Smooth muscle cell of the brain vasculature (primary cell): ENCODE results near the gene PIAS2.
"Not testable (repeated sequence)": the region's sequence is repeated elsewhere in the genome, so short reads cannot be mapped to it uniquely, and the experiment has no call there.

ENCODE experiments used
- DNase-seq: peaks from one replicate; pipeline ENCODE4 v3.0.0-alpha.2; 2012; ENCODE audit warnings: low read depth, low spot score

Gene PIAS2, protein sequence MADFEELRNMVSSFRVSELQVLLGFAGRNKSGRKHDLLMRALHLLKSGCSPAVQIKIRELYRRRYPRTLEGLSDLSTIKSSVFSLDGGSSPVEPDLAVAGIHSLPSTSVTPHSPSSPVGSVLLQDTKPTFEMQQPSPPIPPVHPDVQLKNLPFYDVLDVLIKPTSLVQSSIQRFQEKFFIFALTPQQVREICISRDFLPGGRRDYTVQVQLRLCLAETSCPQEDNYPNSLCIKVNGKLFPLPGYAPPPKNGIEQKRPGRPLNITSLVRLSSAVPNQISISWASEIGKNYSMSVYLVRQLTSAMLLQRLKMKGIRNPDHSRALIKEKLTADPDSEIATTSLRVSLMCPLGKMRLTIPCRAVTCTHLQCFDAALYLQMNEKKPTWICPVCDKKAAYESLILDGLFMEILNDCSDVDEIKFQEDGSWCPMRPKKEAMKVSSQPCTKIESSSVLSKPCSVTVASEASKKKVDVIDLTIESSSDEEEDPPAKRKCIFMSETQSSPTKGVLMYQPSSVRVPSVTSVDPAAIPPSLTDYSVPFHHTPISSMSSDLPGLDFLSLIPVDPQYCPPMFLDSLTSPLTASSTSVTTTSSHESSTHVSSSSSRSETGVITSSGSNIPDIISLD

DNA sequence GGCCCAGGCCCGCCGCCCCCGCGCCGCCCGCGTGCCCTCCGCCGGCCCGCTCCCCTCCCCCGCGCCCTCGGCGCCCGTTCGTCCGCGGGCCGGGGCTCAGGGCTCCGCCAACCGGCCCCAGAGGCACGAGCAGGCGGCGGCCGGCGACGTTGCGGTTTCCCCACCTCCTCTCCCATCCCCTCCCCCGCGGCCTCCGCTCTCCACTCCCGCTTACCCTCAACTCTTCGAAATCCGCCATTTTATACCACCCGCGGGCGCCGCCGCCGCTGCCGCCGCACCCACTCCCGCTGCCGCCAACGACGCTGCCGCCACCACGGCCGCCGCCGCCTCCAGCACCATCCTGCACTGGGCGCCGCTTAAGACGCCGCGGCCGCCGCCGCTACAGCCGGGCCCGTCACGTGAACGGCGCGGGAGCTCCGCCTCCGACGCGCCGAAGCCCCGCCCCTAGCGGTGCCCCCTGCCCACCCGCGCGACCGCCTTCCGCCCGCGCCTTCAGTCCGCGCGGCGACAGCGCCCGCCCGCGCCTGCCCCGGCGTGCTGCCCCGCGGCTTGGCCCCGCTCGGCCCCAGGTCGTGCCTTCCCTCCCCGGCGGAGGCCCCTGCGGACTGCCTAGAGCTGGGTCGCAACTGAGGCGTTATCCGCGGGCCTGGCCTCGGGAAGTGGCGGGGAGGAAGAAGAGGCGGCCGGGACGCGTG is at the start of gene PIAS2, which contains the start of gene KATNAL2:
Gene PIAS2, minus strand, starts transcription at position 400 of the 695 bp plus-strand sequence. Its CDS starts 162 bp downstream, at position 238.
Gene KATNAL2, plus strand, starts transcription at position 495 of the 695 bp plus-strand sequence. CDS start 29,271 bp downstream, outside the sequence.
- no peak for DNase-seq

DNA sequence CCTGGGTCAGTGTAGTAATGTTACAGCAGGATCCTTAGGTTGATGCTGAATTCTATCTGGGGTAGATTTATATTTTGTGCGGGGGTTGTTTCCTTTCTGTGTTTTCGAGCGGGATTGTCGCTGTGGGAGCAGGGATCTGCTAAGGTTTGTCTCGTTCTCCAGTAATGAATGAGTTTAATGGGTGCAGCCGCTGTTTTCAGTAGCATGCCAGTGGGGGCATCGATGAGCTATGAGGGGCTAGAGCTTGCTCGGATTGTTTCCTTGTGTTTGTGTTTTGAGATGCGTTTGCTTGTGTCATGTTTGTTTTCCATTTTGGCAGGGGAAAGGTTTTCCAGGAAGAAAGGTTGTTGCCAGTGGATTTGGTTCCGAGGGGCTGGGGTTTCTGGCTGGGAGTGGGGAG is 49.0 kb upstream of the PIAS2 start:
- not testable (repeated sequence) for DNase-seq

DNA sequence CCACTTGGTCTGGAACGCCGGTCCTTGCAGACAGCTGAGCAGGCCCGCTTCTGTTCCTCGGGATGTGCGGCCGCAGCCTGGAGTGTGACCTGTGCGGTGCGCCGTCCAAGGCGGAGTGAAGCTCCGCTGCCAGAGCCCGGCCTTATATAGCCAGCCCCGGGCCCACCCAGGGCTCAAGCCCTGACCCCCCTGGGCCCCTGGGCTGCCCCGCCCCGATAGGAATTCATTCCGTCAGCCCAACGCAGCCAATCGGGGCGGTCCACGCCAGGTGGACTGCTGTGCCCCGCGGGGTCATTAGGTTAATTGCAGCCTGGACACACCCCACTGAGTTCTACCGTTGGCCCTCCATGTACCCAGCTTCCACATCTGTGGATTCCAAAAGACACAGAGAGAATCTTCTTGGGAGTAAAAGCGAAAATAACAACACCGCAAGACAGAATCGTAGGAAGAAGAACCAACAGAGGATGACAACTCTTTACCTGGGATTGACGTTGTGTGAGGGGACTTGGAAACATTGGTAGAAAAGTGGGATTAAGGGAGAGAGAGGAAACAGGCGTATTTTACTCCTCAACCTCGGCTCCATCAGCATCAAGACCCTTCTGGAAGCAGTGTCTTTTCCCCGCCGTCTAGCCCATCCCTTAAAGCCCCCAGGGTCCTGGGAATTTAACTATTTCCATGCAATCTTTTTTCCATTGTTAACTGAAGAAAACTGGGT is 47.4 kb upstream of the PIAS2 start:
- not testable (repeated sequence) for DNase-seq

DNA sequence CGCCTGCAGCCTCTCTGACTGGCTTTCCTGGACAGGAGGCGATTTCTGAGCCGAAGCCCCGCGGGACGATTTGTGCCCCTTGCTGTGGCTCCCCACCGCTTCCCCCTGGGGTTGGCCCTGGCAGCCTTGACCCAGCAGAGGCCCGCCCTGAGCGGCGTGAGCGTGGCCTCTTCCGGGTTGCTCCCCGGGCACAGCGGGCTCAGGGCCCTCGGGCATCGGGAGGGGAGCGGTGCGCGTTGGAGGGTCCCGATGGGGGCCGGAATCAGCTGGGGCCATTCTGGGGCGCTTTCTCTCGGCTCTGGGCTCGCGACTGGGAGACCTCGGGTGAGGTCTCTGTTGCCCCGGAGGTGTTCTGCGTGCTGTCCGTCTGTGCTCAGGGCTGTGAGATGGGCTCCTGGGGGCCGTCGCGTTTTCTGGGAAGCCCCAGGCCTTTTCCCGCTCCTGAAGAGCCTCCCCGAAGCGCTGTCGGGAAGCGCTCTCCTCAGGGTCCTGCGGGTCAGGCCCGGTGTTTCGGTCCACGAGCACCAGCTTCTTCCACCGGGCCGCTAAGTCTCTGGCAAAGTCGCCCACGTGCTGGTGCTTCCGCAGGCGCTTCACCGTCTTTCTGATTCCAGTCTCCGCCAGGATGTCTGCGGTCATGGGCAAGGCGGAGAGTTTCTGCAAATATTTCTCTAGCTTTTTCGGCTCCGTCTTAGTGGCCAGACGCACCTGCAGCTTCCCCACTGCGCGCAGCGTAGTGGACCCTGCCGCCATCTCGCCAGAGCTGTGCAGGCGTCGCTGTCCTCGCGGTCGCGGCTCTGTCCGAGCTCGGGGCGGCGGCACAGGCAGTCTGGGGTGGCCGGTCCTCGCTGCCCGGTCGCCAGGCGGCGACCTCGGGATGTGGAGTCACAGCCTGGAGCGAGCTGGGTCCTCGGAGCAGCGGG is 46.6 kb upstream of the PIAS2 start:
- DNase-seq: not testable (repeated sequence)

DNA sequence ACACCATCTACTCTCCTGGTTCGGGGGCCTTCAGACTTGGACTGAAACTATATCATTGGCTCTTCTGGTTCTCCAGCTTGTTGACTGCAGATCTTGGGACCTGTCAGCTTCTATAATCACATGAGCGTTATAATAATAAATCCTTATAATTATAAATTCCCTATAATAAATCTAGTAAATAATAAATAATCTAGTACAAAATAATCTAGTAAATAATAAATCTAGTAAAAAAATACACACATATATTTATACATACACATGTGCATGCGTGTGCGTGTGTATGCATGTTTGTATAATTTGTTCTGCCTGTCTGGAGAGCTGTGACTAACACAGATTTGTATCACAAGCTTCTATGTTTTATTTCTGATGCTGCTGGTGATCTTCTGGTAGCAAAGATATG is 40.9 kb upstream of the PIAS2 start:
- no peak for DNase-seq

DNA sequence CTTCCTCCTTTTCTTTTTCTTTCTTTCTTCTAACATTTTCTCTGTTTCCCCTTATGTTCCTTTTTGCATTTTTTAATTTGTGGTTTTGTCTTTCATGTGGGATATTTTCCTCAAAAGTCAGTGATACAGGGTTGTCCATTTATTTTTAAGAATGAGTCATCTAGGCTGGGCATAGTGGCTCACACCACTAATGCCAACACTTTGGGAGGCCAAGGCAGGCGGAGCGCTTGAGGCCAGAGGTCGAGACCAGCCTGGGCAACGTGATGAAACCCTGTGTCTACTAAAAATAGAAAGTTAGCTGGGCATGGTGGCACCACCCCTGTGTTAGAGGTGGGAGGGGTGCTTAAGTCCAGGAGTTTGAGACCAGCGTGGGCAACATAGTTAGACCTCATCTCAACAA is 35.9 kb upstream of the PIAS2 start:
- DNase-seq: no peak

DNA sequence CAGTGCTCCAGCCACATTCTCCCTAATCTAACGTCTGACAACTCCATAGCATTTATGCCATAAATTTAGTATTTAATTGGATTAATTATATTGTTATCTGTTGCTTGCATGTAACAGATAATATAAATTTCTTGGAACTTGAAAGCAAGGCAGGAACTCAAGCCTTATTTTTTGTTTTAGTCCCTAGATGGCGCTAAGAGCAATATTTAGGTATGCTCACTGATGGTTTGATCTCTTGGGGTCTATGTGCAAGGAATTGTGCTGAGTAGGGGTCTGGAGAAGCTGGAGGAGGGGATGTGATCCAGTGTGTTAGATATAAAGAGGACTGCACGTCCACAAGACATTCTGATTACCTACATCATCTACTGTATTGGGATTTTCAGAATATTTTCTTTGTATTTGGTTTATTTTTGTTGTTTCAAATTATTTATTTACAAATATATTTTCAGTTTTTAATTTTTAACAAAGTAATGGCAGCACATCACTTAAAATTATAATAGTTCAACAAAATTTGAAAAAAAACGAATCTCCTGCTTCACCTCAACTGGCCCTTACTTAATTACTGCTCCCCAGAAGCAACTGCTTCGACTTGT is 32.9 kb upstream of the PIAS2 start:
- no peak for DNase-seq

DNA sequence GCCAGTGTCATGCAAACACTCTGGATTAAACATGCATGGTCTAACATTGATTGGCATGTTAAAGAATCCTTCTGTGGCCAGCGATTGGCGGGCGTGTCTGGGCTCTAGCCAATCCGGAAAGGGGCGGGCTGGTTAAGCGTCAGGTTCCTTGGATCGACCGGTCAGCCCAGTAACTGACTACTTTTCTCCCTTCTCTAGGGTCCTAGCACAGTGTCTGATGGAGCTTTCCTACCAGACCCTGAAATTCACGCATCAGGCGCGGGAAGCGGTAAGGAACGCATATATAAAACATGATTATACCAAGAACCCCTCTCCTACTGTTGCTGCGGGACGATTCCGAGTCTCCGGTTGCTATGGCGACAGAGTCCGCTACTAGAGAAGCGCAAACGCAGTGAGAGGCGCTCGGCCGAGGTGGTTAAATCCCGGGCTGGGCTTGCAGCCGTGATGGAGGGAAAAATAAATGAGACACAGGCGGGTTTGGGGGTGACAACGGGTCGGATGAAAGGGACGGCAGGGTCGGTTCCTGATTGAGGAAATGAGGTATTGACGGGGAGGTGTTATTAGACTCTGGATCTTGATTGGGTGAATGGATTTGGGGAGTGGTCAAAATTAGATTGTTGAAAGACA is 29.5 kb upstream of the PIAS2 start:
- no peak for DNase-seq

DNA sequence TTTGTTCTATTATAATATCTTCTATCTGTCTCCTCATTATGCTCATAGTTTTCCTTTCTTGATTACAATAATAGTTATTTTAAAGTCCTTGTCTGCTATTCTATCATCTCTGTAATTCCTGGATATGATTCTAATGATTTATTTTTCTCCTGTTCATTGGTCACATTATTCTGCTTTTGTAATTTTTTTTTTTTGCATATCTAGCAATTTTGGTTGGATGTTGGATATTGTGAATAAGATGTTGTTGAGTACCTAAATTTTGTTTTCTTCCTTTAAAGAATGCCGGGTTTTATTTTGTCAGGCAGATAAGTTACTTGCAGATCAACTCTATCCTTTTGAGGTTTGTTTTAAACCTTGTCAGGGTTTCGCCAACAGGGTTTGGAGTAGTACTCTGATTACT is 25.3 kb upstream of the PIAS2 start:
- DNase-seq: no peak

DNA sequence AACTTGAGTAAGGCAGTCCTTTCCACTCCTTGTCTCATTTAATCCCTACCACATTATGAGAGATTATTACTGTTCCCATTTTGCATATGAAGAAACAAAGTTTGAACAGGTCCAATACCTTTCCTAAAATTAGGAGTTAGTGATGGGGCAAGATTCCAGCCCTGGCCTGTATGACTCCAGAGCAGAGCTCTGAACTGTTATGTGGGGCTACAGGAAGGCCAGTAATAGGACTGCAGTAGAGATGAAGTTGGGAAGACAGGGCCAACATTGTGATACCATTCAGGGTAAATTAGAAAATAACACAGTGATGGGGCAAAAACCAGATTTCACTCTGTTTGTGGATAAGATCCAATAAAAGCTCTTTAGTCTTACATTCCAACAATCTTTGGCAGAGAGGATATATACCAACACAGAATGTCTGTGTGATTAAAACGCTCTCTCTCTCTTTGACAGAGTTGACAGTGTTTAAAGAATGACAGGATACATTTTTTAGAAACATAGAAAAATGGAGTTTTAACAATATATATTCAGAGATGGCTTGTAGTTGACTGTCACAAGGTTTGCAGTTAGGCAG is 22.8 kb upstream of the PIAS2 start:
- DNase-seq: no peak

DNA sequence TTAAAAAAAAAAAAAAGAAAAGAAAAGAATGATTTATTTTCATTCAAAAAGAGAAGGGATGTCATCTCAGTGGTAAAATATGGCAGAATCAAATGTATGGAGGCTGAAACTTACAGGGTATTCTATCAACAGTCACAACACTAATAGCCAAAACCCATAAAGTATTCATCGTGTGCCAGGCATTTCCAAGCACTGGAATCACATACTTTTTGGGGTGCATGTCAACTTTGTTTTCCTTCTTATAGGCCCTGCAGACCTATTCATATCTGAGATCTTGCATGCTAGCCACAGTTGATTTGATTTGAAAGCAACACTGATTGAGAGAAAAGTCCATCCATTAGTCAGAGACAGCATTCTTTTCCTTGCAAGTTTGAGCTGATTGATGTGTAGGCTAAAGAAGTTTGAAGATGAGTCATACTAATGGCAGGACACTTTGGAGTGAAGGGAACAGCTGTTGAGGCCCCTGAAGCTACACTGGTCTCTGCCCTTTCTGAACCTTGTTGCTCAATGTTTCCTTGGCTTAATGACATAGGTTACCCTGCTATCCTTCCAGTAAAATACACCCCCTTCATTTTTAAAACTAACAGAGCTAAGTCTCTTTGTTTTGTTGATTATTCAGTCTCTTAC is 22.1 kb upstream of the PIAS2 start:
- no peak for DNase-seq

DNA sequence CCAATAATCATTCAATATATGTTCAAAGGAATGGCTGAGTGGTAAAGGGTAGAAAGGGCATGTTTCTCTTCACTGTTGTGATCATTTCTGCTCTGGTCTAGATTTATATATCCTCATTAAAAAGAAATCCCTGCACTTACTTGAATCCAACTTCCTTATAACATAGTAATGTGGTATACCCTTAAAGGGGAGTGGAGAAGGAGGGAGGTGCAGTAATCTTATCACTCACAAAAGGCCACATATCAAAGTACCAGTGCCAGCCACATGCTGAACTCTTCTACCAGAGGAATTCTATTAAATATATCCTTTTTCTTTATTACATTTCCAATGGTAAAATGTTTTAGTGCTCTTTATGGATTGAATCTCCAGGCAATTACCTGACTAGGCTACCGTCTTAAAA is 3.3 kb upstream of the PIAS2 start:
- DNase-seq: no peak

DNA sequence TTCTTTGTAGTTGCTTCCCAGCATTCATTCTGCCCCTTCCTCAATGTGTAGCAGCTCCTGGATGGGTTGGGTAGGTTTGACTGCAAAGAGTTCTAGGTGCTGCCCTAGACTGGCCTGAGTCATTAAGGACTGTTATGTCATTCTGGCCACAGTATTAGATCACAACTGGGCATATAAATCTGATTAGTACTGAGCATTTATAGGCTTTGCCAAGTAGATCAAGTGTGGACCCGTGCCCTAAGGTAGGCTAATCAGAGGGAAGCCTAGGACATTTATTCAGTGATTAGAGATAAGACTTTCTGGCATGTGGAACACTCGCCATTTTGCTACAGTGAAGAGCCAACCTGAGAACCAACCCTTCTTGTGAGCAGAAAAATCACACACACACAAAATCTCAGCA is 2.8 kb upstream of the PIAS2 start:
- DNase-seq: no peak

DNA sequence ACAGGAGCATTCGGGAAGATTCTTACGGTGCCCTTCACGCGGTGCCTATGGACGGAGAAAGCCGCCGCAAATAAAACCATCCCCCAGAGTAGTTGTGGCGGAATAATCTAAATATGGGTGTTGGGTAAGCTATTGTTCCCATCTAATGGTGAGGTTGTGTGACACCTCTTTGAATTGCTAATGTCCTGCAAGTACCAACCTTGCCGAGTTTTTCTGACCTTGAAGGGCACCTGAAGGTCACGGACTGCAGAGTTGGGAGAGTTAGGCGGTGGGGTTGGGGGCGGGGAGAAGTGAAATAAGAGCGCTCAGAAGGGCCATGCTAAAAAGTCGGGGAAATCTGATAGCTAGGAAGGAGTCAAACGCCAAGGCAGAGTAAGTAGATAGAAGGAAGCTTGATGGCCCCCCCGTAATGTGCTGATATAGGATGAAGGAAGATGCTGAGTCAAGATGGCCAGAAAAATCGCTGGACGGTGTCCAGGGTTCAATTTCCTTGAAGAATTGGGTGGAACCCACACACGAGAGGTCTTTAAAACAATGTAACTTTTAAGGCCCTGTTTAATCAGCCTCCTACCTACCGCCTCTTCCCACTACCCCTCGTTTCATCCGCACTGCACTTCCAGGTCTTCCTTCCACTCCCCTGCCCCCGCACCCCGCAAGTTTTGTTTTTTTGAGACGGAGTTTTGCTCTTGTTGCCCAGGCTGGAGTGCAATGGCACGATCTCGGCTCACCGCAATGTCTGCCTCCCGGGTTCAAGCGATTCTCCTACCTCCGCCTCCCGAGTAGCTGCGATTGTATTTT is 695 bp upstream of the PIAS2 start:
- DNase-seq: no peak

DNA sequence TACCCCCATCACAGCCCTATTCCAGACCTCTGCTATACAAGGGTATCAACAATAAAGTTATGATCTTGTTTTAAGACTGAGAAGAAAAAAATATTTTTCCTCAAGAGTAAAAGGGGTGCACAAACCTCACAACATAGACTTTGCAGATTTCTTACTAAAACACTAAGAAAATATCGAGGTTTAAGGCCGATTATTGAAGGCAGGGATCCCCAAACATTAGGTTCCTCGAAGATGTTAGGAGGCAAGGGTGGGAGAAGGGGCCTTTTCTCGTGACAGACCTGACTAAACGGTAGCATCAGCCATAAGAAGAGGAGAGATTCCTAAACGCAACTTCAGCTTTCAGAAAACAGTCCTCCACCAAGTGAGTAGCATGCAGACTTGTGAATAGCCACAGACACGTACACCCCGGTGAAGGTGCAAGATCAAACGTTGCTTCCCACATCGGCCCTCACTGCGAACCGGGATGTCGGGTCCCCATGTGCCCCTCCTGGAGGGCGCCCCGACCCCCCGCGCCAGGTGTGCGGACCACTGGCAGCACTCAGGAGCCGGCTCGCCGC is 678 bp downstream of the PIAS2 start:
- DNase-seq: no peak

DNA sequence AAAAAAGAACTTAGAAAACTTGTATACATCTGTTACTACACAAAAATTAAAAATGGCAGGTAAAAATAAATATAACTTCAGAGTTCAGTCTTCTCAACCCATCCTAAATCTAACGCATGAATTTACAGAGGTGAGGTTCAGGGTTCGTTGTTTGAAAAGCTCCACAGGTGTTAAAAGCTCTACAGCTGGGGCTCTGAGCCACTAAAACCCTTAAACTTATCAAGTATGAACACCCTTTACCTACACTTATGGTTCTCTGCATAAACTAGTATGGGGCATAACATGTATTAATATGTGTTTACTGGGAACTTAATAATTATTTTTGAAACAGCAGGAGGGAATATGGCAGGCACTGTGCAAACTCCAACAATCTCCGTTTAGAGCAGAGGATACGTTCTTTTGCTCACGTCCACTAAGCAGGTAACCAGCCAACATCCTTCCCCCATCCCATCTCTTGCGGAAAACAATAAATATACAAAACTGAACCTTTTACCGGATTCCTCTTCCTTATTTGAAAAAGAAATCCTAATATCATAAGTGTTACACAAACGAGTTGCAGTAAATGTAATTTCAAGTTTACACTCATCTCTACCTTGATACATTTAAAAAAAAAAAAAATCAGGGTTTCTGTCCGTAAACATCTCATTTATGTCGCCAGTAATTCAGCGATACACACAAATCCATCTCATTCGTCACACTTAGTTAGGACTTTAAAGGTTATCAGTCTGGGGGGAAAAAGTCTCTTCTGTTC is 1.3 kb downstream of the PIAS2 start:
- DNase-seq: no peak

DNA sequence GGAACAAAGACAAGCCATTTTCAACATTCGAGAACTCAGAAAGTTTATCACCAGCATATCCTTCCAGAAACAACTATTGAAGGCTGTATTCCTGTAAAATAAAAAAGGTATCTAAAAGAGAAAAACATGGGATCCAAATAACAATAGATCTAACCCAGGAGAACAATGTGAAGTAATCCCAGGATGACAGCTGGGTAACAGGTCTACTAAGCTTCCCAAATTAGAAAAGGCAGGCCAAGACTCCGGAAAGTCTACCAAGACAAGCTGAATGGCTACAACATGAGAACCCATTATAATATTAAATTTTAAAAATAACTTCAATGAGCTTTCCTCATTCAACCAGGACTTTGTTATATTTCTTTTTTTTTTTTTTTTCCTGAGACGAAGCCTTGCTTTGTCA is 6.5 kb downstream of the PIAS2 start:
- DNase-seq: no peak
